HUES48 (cell line): ENCODE results near the gene GPR37L1.

Experiments used
- H3K27ac ChIP-seq: one replicate; pipeline ENCODE4 v1.7.0; 2013; ENCODE audit warnings: low read depth, low read length, inconsistent platforms
- H3K27me3 ChIP-seq: 2 replicates; pipeline ENCODE4 v1.6.1; 2013; ENCODE audit warnings: mild to moderate bottlenecking, low read length; ENCODE audit not compliant: control insufficient read depth, insufficient read depth
- H3K36me3 ChIP-seq: 2 replicates; pipeline ENCODE4 v1.6.1; 2013; ENCODE audit warnings: low read length; ENCODE audit not compliant: control insufficient read depth, insufficient read depth
- H3K4me1 ChIP-seq: 2 replicates; pipeline ENCODE4 v1.6.1; 2013; ENCODE audit warnings: mild to moderate bottlenecking, low read length; ENCODE audit not compliant: control insufficient read depth, insufficient read depth
- H3K4me3 ChIP-seq: 2 replicates; pipeline ENCODE4 v1.5.1; 2013; ENCODE audit warnings: mild to moderate bottlenecking, low read depth, low read length
- H3K9ac ChIP-seq: 2 replicates; pipeline ENCODE4 v1.6.1; 2013; ENCODE audit warnings: mild to moderate bottlenecking, low read depth, low read length, moderate library complexity
- H3K9me3 ChIP-seq: 2 replicates; pipeline ENCODE4 v1.6.1; 2013; ENCODE audit warnings: low read length; ENCODE audit not compliant: control insufficient read depth, insufficient read depth

Gene GPR37L1

GRCh38 chr1:202157945-202158344 lies 35.2 kb downstream of the GPR37L1 start:
- H3K9ac ChIP-seq, result no peak overlapping the region
- no peaks in the 10 kb centered on the region for H3K9me3 ChIP-seq
- no peaks in the 10 kb centered on the region for H3K36me3 ChIP-seq
- no peak overlapping the region for H3K27ac ChIP-seq
- no peaks in the 10 kb centered on the region for H3K27me3 ChIP-seq
- H3K4me3 ChIP-seq, result no peak overlapping the region
- H3K4me1 ChIP-seq, result peaks cover 19% of the 10 kb centered on the region

DNA sequence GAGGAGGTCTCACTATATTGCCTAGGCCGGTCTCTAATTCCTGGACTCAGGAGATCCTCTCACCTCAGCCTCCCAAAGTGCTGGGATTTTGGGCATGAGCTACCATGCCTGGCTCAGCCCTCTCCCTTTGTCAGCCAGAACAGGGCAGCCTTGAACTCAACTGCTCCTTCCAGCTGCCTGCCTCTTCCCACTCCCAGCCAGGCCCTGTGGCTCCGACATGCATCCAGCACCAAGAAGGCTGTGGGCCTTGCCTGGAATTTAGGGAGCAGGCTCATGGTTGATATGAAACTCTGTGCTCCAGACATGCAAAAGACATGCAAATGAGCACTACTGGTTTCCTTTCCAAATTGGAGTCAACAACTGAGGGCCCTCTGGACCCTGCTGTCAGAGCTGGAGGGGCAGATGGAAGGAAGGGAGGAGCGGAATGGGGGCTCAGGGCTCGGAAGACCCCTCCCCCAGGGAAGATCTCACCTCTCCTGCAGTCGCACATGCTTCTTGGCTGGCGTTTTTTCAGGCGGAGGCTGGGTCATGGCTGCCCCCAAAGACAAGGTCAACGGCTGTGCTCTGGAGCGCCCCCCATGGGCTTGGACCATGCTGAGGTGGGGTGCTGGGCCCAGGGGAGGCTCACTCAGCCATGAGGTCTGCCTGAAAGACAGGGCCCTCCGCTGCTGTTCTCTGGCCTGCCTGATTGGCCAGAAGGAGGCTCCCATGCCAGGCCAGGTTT lies 36.3 kb downstream of the GPR37L1 start:
- no peak overlapping the region for H3K9ac ChIP-seq
- H3K4me1 ChIP-seq, result peaks cover 19% of the 10 kb centered on the region
- no peaks in the 10 kb centered on the region for H3K9me3 ChIP-seq
- no peak overlapping the region for H3K4me3 ChIP-seq
- H3K27me3 ChIP-seq, result no peaks in the 10 kb centered on the region
- no peaks in the 10 kb centered on the region for H3K36me3 ChIP-seq
- H3K27ac ChIP-seq, result no peak overlapping the region

DNA sequence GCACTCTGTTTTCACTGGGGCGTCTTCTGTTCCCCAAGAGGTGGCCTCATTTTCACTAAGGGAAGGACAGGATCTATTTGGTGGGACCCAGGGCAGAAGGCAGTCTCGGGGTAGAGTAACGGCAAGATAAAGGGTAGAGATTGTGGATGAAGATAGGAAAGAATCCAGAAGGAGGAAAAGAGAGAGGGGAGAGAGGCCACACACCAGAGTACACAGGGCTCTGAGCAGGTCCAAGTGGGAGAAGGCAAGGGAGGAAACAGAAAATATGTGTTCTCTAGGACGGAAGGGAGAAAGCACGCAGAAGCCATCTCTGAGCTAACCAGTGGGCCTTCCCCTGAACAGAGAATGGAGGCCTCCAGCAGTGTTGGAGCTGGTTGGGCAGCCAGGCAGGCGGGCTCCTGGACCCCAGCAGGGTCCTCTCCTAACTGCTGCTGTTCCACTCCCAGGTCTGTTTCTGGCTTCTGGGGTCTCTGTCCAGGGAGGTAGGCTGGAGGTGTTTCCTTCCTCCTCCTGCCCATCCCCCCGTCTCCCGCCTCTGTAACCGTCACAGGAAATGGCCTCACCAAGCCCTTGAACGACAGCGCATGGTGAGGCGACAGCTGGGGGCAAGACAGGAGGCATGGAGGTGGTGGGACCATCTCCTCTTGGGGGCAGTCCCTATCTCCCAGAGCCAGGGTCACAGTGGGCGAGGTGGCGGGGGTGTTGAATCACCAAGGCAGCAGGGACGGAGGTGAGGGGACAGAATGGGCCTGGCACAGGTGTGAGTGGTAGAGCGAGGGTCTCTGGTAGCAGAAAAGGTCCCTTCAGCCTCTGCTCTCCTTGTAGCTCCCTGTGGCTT lies 37.0 kb downstream of the GPR37L1 start:
- Histone ChIP-seq H3K27ac (no peak overlapping the region), H3K36me3 (no peaks in the 10 kb centered on the region), H3K4me1 (peaks cover 14% of the 10 kb centered on the region; the same call in 1 of the 2 replicates), H3K4me3 (no peak overlapping the region), H3K9ac (no peak overlapping the region), H3K27me3 (no peaks in the 10 kb centered on the region), H3K9me3 (no peaks in the 10 kb centered on the region)

DNA sequence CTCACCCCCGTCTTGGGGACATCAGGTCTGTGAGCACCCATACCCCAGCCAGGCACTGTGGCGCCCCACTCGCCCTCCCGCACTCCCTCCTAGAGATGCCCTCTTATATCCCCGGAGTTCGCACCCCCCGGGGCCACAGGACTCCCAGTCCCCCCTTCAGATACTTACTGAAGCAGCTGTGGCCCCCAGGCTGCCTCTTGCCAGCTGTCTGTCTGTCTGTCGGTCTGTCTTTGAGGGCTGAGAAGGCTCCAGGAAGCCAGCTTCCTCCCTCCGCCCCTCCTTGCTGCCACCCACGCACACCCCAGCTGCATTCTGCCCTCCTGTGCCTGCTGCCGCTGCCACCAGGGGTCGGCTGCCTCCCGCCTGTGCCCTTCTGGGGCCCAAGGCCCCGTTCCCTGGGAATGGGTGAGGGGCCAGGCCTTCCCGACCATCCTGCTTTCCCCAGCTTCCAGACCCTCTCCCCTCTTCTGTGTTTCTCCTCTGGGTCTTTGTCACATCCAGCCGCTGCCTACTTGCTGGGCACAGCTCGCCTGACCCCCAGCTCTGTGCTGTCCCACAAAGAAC lies 37.7 kb downstream of the GPR37L1 start, which contains the start of gene PTPN7:
Gene PTPN7 (minus strand): TSS at position 226 of the 564 bp plus-strand sequence. CDS start 1,200 bp downstream, outside the sequence.
- no peaks in the 10 kb centered on the region for H3K36me3 ChIP-seq
- H3K27ac ChIP-seq, result no peak within 1 kb of the TSS
- peaks cover 14% of the 10 kb centered on the region; the same call in 1 of the 2 replicates for H3K4me1 ChIP-seq
- no peak within 1 kb of the TSS for H3K4me3 ChIP-seq
- no peaks in the 10 kb centered on the region for H3K27me3 ChIP-seq
- no peak within 1 kb of the TSS for H3K9ac ChIP-seq
- H3K9me3 ChIP-seq, result no peaks in the 10 kb centered on the region

GRCh38 chr1:202161151-202162046 lies 38.7 kb downstream of the GPR37L1 start:
- no peak overlapping the region for H3K4me3 ChIP-seq
- H3K27me3 ChIP-seq, result no peaks in the 10 kb centered on the region
- peaks cover 20% of the 10 kb centered on the region; the same call in 1 of the 2 replicates for H3K4me1 ChIP-seq
- H3K9me3 ChIP-seq, result no peaks in the 10 kb centered on the region
- no peaks in the 10 kb centered on the region for H3K36me3 ChIP-seq
- no peak overlapping the region for H3K27ac ChIP-seq
- no peak overlapping the region for H3K9ac ChIP-seq

- Histone ChIP-seq H3K4me3 (no peak overlapping the region), H3K27me3 (no peaks in the 10 kb centered on the region), H3K36me3 (no peaks in the 10 kb centered on the region), H3K4me1 (peaks cover 20% of the 10 kb centered on the region; the same call in 1 of the 2 replicates), H3K9me3 (no peaks in the 10 kb centered on the region), H3K27ac (no peak overlapping the region), H3K9ac (no peak overlapping the region)
Observed at GRCh38 chr1:202162047-202162417, 39.3 kb downstream of the GPR37L1 start.

- peaks cover 20% of the 10 kb centered on the region; the same call in 1 of the 2 replicates for H3K4me1 ChIP-seq
- H3K36me3 ChIP-seq, result no peaks in the 10 kb centered on the region
- H3K9me3 ChIP-seq, result no peaks in the 10 kb centered on the region
- H3K4me3 ChIP-seq, result no peak overlapping the region
- no peak overlapping the region for H3K9ac ChIP-seq
- no peak overlapping the region for H3K27ac ChIP-seq
- H3K27me3 ChIP-seq, result no peaks in the 10 kb centered on the region
Observed at GRCh38 chr1:202162418-202163280, 39.9 kb downstream of the GPR37L1 start.

- Histone ChIP-seq H3K4me1 (peaks cover 20% of the 10 kb centered on the region; the same call in 1 of the 2 replicates), H3K27ac (no peak overlapping the region), H3K27me3 (no peaks in the 10 kb centered on the region), H3K36me3 (no peaks in the 10 kb centered on the region), H3K9me3 (no peaks in the 10 kb centered on the region), H3K9ac (no peak overlapping the region), H3K4me3 (no peak overlapping the region)
Observed at GRCh38 chr1:202163281-202164270, 40.9 kb downstream of the GPR37L1 start.
